Body of pancreas (tissue), 4 donors: ENCODE data around the gene RASGRP2.

ENCODE experiments used
- POLR2A ChIP-seq, 3 donors: fragments of 450-650 bp; IDR thresholded peaks; one replicate each; pipeline ENCODE4 v1.6.1; 2016; ENCODE audit warnings: antibody characterized with exemption in 3 of 3, mild to moderate bottlenecking in 2 of 3
- TF ChIP-seq, protein P1 (sequence below), 7 experiments: fragments of 450-650 bp in 4 of 7; fragments of 200-600 bp in 3 of 7; sonication (generic) in 3 of 7; IDR thresholded peaks; one replicate each; pipeline ENCODE4 v1.5.1; 2016 to 2019; ENCODE audit warnings: antibody characterized with exemption in 7 of 7

DNA sequence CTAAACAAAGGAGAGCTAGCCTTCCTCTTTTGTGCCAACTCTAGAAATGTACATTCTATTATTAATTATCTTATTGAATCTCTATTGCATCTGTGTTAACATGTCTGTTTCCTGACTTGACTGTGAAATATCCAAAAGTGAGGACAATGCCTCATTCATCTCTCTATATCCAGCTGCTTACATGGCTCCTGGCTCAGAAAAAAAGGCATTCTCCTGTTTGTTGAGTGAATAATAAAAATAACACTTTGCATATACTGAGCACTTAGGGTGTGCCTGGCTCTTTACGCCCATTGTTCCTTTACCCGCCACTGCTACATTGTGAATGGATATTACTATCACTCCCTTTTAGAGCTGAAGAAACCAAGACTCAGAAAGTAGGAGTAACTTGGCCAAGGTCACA, 40.9 kb downstream of the RASGRP2 start:
- TF ChIP-seq, protein P1, sequence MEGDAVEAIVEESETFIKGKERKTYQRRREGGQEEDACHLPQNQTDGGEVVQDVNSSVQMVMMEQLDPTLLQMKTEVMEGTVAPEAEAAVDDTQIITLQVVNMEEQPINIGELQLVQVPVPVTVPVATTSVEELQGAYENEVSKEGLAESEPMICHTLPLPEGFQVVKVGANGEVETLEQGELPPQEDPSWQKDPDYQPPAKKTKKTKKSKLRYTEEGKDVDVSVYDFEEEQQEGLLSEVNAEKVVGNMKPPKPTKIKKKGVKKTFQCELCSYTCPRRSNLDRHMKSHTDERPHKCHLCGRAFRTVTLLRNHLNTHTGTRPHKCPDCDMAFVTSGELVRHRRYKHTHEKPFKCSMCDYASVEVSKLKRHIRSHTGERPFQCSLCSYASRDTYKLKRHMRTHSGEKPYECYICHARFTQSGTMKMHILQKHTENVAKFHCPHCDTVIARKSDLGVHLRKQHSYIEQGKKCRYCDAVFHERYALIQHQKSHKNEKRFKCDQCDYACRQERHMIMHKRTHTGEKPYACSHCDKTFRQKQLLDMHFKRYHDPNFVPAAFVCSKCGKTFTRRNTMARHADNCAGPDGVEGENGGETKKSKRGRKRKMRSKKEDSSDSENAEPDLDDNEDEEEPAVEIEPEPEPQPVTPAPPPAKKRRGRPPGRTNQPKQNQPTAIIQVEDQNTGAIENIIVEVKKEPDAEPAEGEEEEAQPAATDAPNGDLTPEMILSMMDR (IDR thresholded peaks at IDR 0.05): no peak
- TF ChIP-seq POLR2A (IDR thresholded peaks at IDR 0.05): no peak
